H9 (cell line): ENCODE data around the gene EXOC6. TPM values are rescaled to one million over a fixed set of nuclear protein-coding genes. Genes with fewer than 3 reads are reported as not detected.

Source experiments
- DNase-seq: peaks from one replicate; pipeline ENCODE4 v3.0.0-alpha.2; 2017
- H2AFZ ChIP-seq: one replicate; pipeline ENCODE4 v1.6.1; 2013; ENCODE audit warnings: mild to moderate bottlenecking, low read length, control low read depth, moderate library complexity
- H2AK5ac ChIP-seq: 2 replicates; pipeline ENCODE4 v1.6.1; 2013; ENCODE audit warnings: low read length, control low read depth, mixed read lengths; ENCODE audit not compliant: insufficient read length
- H2BK120ac ChIP-seq: one replicate; pipeline ENCODE4 v1.6.1; 2013; ENCODE audit warnings: low read depth, mild to moderate bottlenecking, low read length, control low read depth, inconsistent platforms; ENCODE audit not compliant: poor library complexity, severe bottlenecking
- H2BK12ac ChIP-seq: 2 replicates; pipeline ENCODE4 v1.6.1; 2013; ENCODE audit warnings: low read length, control low read depth, mixed read lengths, low read depth; ENCODE audit not compliant: insufficient read length
- H2BK15ac ChIP-seq: 2 replicates; pipeline ENCODE4 v1.6.1; 2013; ENCODE audit warnings: low read depth, low read length, control low read depth
- H2BK20ac ChIP-seq: one replicate; pipeline ENCODE4 v1.6.1; 2013; ENCODE audit warnings: low read depth, mild to moderate bottlenecking, low read length, control low read depth, inconsistent platforms; ENCODE audit not compliant: poor library complexity, severe bottlenecking
- H2BK5ac ChIP-seq: 2 replicates; pipeline ENCODE4 v1.6.1; 2013; ENCODE audit warnings: low read length, control low read depth, mixed read lengths; ENCODE audit not compliant: insufficient read length
- H3K14ac ChIP-seq: 2 replicates; pipeline ENCODE4 v1.6.1; 2013; ENCODE audit warnings: low read length, control low read depth; ENCODE audit not compliant: insufficient read depth
- H3K18ac ChIP-seq: 2 replicates; pipeline ENCODE4 v1.6.1; 2013; ENCODE audit warnings: low read depth, mild to moderate bottlenecking, mixed read lengths, low read length, control low read depth; ENCODE audit not compliant: insufficient read length
- H3K23ac ChIP-seq: 2 replicates; pipeline ENCODE4 v1.6.1; 2013; ENCODE audit warnings: low read length, control low read depth, mixed read lengths, low read depth; ENCODE audit not compliant: insufficient read length
- H3K23me2 ChIP-seq: 2 replicates; pipeline ENCODE4 v1.6.1; 2013; ENCODE audit warnings: low read depth, mild to moderate bottlenecking, mixed read lengths, low read length, control low read depth; ENCODE audit not compliant: insufficient read length, poor library complexity, severe bottlenecking
- H3K27ac ChIP-seq: 2 replicates; pipeline ENCODE4 v1.5.1; 2013; ENCODE audit warnings: low read length, control low read depth, mixed read lengths, low read depth; ENCODE audit not compliant: insufficient read length
- H3K27me3 ChIP-seq: 2 replicates; pipeline ENCODE4 v1.6.1; 2013; ENCODE audit warnings: low read length, control low read depth, inconsistent platforms; ENCODE audit not compliant: insufficient read depth
- H3K4ac ChIP-seq: 2 replicates; pipeline ENCODE4 v1.6.1; 2013; ENCODE audit warnings: low read depth, mild to moderate bottlenecking, control low read depth, inconsistent platforms, low read length, moderate library complexity
- H3K4me1 ChIP-seq: 2 replicates; pipeline ENCODE4 v1.6.1; 2013; ENCODE audit warnings: low read length, control low read depth, inconsistent platforms; ENCODE audit not compliant: insufficient read depth
- H3K4me2 ChIP-seq: 2 replicates; pipeline ENCODE4 v1.6.1; 2013; ENCODE audit warnings: low read length, control low read depth, mixed read lengths; ENCODE audit not compliant: insufficient read length, insufficient read depth
- H3K56ac ChIP-seq: 2 replicates; pipeline ENCODE4 v1.6.1; 2013; ENCODE audit warnings: low read depth, mild to moderate bottlenecking, mixed read lengths, low read length, control low read depth; ENCODE audit not compliant: insufficient read length
- H3K79me1 ChIP-seq: 2 replicates; pipeline ENCODE4 v1.6.1; 2013; ENCODE audit warnings: low read depth, mild to moderate bottlenecking, moderate library complexity, low read length, control low read depth, inconsistent platforms; ENCODE audit not compliant: insufficient read depth, poor library complexity, severe bottlenecking
- H3K79me2 ChIP-seq: 2 replicates; pipeline ENCODE4 v1.6.1; 2013; ENCODE audit warnings: low read length, control low read depth, inconsistent platforms; ENCODE audit not compliant: insufficient read depth
- H3K9ac ChIP-seq: 2 replicates; pipeline ENCODE4 v1.6.1; 2013; ENCODE audit warnings: low read length, control low read depth, mixed read lengths; ENCODE audit not compliant: insufficient read length; ENCODE audit errors: extremely low read depth
- H3K9me3 ChIP-seq: one replicate; pipeline ENCODE4 v1.6.1; 2013; ENCODE audit warnings: low read depth, low read length, inconsistent platforms; ENCODE audit not compliant: control insufficient read depth
- H3T11ph ChIP-seq: one replicate; pipeline ENCODE4 v1.6.1; 2013; ENCODE audit warnings: mild to moderate bottlenecking, low read length, control low read depth, inconsistent platforms
- H4K20me1 ChIP-seq: one replicate; pipeline ENCODE4 v1.6.1; 2013; ENCODE audit not compliant: control insufficient read depth, insufficient read length, insufficient read depth
- H4K5ac ChIP-seq: 2 replicates; pipeline ENCODE4 v1.6.1; 2013; ENCODE audit warnings: low read depth, mild to moderate bottlenecking, mixed read lengths, low read length, control low read depth; ENCODE audit not compliant: insufficient read length
- H4K8ac ChIP-seq: replicated peaks from 2 replicates; pipeline ENCODE4 v1.6.1; 2013; ENCODE audit warnings: low read length, control low read depth, mixed read lengths, low read depth; ENCODE audit not compliant: insufficient read length
- H4K91ac ChIP-seq: 2 replicates; pipeline ENCODE4 v1.6.1; 2013; ENCODE audit warnings: low read depth, mild to moderate bottlenecking, moderate library complexity, mixed read lengths, low read length, control low read depth; ENCODE audit not compliant: insufficient read length
- H3K27ac Mint-ChIP-seq, 3 experiments: 2 replicates in 2 of 3; 3 replicates in 1 of 3; pipeline ENCODE4 v1.8.0; 2020 to 2021; ENCODE audit warnings: mixed read lengths in 3 of 3, mild to moderate bottlenecking in 1 of 3, moderate library complexity in 1 of 3
- H3K27me3 Mint-ChIP-seq: 2 replicates; pipeline ENCODE4 v1.8.0; 2021; ENCODE audit warnings: low read depth, mild to moderate bottlenecking, moderate library complexity, mixed read lengths
- H3K36me3 Mint-ChIP-seq, 3 experiments: 2 replicates in 2 of 3; 3 replicates in 1 of 3; pipeline ENCODE4 v1.8.0; 2020 to 2021; ENCODE audit warnings: low read depth in 3 of 3, mixed read lengths in 3 of 3; ENCODE audit not compliant: insufficient read depth in 1 of 3
- H3K4me1 Mint-ChIP-seq, 2 experiments: 2 replicates each; pipeline ENCODE4 v1.8.0; 2020; ENCODE audit warnings: mixed read lengths in 2 of 2
- H3K4me3 Mint-ChIP-seq, 2 experiments: 2 replicates in 1 of 2; 3 replicates in 1 of 2; pipeline ENCODE4 v1.8.0; 2020 to 2021; ENCODE audit warnings: mild to moderate bottlenecking in 2 of 2, mixed read lengths in 2 of 2, moderate library complexity in 1 of 2
- H3K9me3 Mint-ChIP-seq, 2 experiments: 2 replicates in 1 of 2; 3 replicates in 1 of 2; pipeline ENCODE4 v1.8.0; 2020; ENCODE audit warnings: mild to moderate bottlenecking in 2 of 2, mixed read lengths in 2 of 2, moderate library complexity in 1 of 2
- CTCF ChIP-seq: fragments of 200-600 bp; sonication (generic); conservative IDR thresholded peaks from 3 replicates; pipeline ENCODE4 v1.8.0; 2021; ENCODE audit warnings: antibody characterized with exemption, mild to moderate bottlenecking
- WGBS: extraction: QIAGEN DNeasy Blood & Tissue Kit; methylation state at CpG from one replicate; pipeline ENCODE4 v1.1.7; 2013; ENCODE audit warnings: missing lambda C conversion rate, low lambda C conversion rate, mixed read lengths; ENCODE audit not compliant: insufficient read length; ENCODE audit errors: extremely low coverage; 5-methylcytosine and 5-hydroxymethylcytosine counted together
- total RNA-seq: library from RNA; stranded (reverse); gene quantifications from 2 replicates; pipeline ENCODE4 v1.2.1, GENCODE V29; 2021

The EXOC6 gene
- total RNA-seq, 1 experiment from 2014 or later: 9.0 TPM

DNA sequence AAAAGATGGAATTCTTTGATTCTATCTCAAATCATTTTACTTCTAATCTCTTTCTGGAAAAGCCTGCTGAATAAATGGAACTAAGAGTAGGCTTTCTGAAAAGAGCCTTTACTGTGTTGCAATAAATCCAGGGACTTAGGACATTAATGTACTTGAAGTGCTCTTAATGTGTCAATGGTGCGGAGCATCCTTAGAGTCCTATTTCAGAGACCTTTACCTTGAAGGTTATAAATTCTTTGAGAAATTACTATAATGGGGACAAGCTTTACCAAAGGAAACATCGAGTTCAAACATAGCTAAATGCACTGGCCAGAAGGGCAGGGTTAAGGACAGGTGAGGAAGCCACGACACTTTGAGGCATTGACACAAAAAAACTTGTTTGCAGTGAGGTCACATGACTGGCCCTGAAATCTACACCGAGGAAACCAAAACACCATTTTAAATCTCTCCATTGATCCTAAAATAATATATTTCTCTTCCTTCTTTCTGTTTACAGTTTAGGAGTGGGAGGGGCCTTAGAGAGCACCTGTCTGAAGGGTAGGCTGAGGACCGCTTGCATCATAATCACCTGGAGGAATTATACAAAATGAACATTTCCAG lies 48.1 kb upstream of the EXOC6 start:
- peak overlapping the region; percentile 42 for H2AFZ ChIP-seq
- no peaks in the 10 kb centered on the region for H3K9me3 ChIP-seq
- H3K27ac Mint-ChIP-seq: no peak overlapping the region
- H3K4me2 ChIP-seq: no peak overlapping the region
- H3K4ac ChIP-seq: no peak overlapping the region
- no peak overlapping the region for H3K56ac ChIP-seq
- WGBS: no CpG with 5 or more reads among the region's 5 CpGs
- H2AK5ac ChIP-seq: no peak overlapping the region
- H3K4me1 ChIP-seq: no peaks in the 10 kb centered on the region
- H4K8ac ChIP-seq: no peak overlapping the region
- no peaks in the 10 kb centered on the region for H3K23me2 ChIP-seq
- no peak overlapping the region for H3K14ac ChIP-seq
- H4K5ac ChIP-seq: no peak overlapping the region
- H3K4me1 Mint-ChIP-seq: peaks cover 0 to 9% of the 10 kb centered on the region in 2 experiments; a peak in 2 of 4 replicates
- no peak overlapping the region for H4K91ac ChIP-seq
- H3K9ac ChIP-seq: no peak overlapping the region
- H3K27ac ChIP-seq: no peak overlapping the region
- H2BK15ac ChIP-seq: no peak overlapping the region
- H3K18ac ChIP-seq: no peak overlapping the region
- DNase-seq: no peak
- H2BK5ac ChIP-seq: no peak overlapping the region
- TF ChIP-seq CTCF: no peak
- H3K36me3 Mint-ChIP-seq: peaks cover 0 to 5% (median 0%) of the 10 kb centered on the region in 3 experiments; a peak in 2 of 7 replicates
- H3K27me3 Mint-ChIP-seq: no peaks in the 10 kb centered on the region; the same call in 1 of the 2 replicates
- no peak overlapping the region for H3K4me3 Mint-ChIP-seq
- no peaks in the 10 kb centered on the region for H3K79me1 ChIP-seq
- no peak overlapping the region for H2BK120ac ChIP-seq
- peaks cover 3% of the 10 kb centered on the region for H4K20me1 ChIP-seq
- no peak overlapping the region for H2BK20ac ChIP-seq
- no peak overlapping the region for H3T11ph ChIP-seq
- H2BK12ac ChIP-seq: no peak overlapping the region
- H3K9me3 Mint-ChIP-seq: peaks cover 7 to 10% of the 10 kb centered on the region in 2 experiments
- H3K79me2 ChIP-seq: no peaks in the 10 kb centered on the region
- no peaks in the 10 kb centered on the region for H3K27me3 ChIP-seq
- no peak overlapping the region for H3K23ac ChIP-seq
